K562 (cell line): ENCODE results near the gene RMND5B. TPM values are rescaled to one million over a fixed set of nuclear protein-coding genes. Genes with fewer than 3 reads are reported as not detected.
A peak's percentile ranks its signal among the peaks of the same experiment; 100 is the strongest.

Experiments used
- ATAC-seq: fragments of 200-7000 bp; cut with Tn5 transposase; 3 replicates; pipeline ENCODE4 v1.9.1; 2020; ENCODE audit warnings: moderate library complexity
- BruUV-seq: library from RNA; stranded (reverse); fragments of 400-500 nt; replicated peaks from 2 replicates; lab custom pipeline; 2021; lab: Mats Ljungman, UMichigan
- CTCF ChIA-PET: fragments of 300-600 bp; formaldehyde crosslinking; extraction: SDS; loops from one replicate; lab custom pipeline; 2021; ENCODE audit warnings: low intra/inter-chr PET ratio; lab: Yijun Ruan, JAX
- POLR2A ChIA-PET: fragments of 300-600, 350-650 bp; sonication (Branson Sonifier 250); formaldehyde crosslinking; extraction: SDS; loops from one replicate; lab custom pipeline; 2021; ENCODE audit warnings: antibody characterized with exemption, inconsistent platforms; lab: Yijun Ruan, JAX
- DNase-seq, 4 experiments: peaks; one replicate each; pipeline versions ENCODE4 v3.0.0 to v3.0.0-alpha.2; 2011 to 2018; ENCODE audit warnings: low spot score in 3 of 4, mixed read lengths in 3 of 4; ENCODE audit errors: extremely low read depth in 1 of 4
- FAIRE-seq: peaks from 2 replicates; lab custom pipeline; 2011; peaks lifted over from hg19 to GRCh38; lab: Jason Lieb, UNC
- H2AFZ ChIP-seq: 2 replicates; pipeline ENCODE4 v1.6.0; 2011; ENCODE audit warnings: low read depth, low read length, control low read depth, inconsistent platforms
- H3K27ac ChIP-seq: fragments of 200-600 bp; 3 replicates; pipeline ENCODE4 v1.8.0; 2011; ENCODE audit warnings: low read depth, mild to moderate bottlenecking, control low read depth, inconsistent platforms, low read length, moderate library complexity, mixed read lengths; ENCODE audit errors: extremely low read depth
- H3K27me3 ChIP-seq, 2 experiments: fragments of 300-600 bp in 1 of 2; 2 replicates in 1 of 2; 3 replicates in 1 of 2; pipeline versions ENCODE4 v1.6.0 to v1.8.0; 2011; ENCODE audit warnings: inconsistent platforms in 2 of 2, low read length in 2 of 2, mild to moderate bottlenecking in 1 of 2, mixed read lengths in 1 of 2, moderate library complexity in 1 of 2; ENCODE audit not compliant: control insufficient read depth in 2 of 2, insufficient read depth in 2 of 2
- H3K36me3 ChIP-seq: fragments of 300-600 bp; 3 replicates; pipeline ENCODE4 v1.8.0; 2011; ENCODE audit warnings: mild to moderate bottlenecking, low read length, inconsistent platforms; ENCODE audit not compliant: control insufficient read depth, insufficient read depth
- H3K4me1 ChIP-seq, 2 experiments: fragments of 200-600 bp in 1 of 2; replicated peaks in 1 of 2; 2 replicates in 1 of 2; 3 replicates in 1 of 2; pipeline versions ENCODE4 v1.5.1 to v1.8.0; 2011; ENCODE audit warnings: inconsistent platforms in 2 of 2, low read length in 2 of 2, mild to moderate bottlenecking in 1 of 2, mixed read lengths in 1 of 2, moderate library complexity in 1 of 2; ENCODE audit not compliant: control insufficient read depth in 2 of 2, insufficient read depth in 2 of 2
- H3K4me2 ChIP-seq: 2 replicates; pipeline ENCODE4 v1.6.1; 2011; ENCODE audit warnings: low read length, control low read depth, inconsistent platforms, mixed read lengths; ENCODE audit not compliant: insufficient read depth
- H3K4me3 ChIP-seq: fragments of 200-600 bp; sonication (generic), shearing (Covaris generic); 2 replicates; pipeline ENCODE4 v1.5.1; 2016; ENCODE audit warnings: control low read depth, inconsistent platforms
- H3K79me2 ChIP-seq: fragments of 200-600 bp; 3 replicates; pipeline ENCODE4 v1.8.0; 2011; ENCODE audit warnings: low read length, inconsistent platforms; ENCODE audit not compliant: control insufficient read depth, insufficient read depth
- H3K9ac ChIP-seq, 2 experiments: 2 replicates each; pipeline versions ENCODE4 v1.6.0 to v1.6.1; 2011; ENCODE audit warnings: low read depth in 2 of 2, low read length in 2 of 2, control low read depth in 1 of 2, inconsistent platforms in 1 of 2, mild to moderate bottlenecking in 1 of 2, mixed read lengths in 1 of 2; ENCODE audit not compliant: insufficient read depth in 1 of 2
- H3K9me1 ChIP-seq: one replicate; pipeline ENCODE4 v1.6.0; 2011; ENCODE audit warnings: inconsistent platforms, mild to moderate bottlenecking, low read length, moderate library complexity; ENCODE audit not compliant: control insufficient read depth, insufficient read depth
- H3K9me3 ChIP-seq: replicated peaks from 2 replicates; pipeline ENCODE4 v1.5.1; 2011; ENCODE audit warnings: low read depth, low read length, inconsistent platforms; ENCODE audit not compliant: control insufficient read depth, insufficient read depth
- H4K20me1 ChIP-seq: replicated peaks from 2 replicates; pipeline ENCODE4 v1.6.1; 2011; ENCODE audit warnings: low read length, inconsistent platforms, mixed read lengths; ENCODE audit not compliant: control insufficient read depth, insufficient read depth
- ARID1B ChIP-seq: fragments of 450-650 bp; IDR thresholded peaks from 2 replicates; pipeline ENCODE4 v1.6.1; 2016; ENCODE audit warnings: antibody characterized with exemption, mild to moderate bottlenecking, inconsistent platforms
- DACH1 ChIP-seq: fragments of 450-650 bp; IDR thresholded peaks from 2 replicates; pipeline ENCODE4 v1.6.1; 2018; ENCODE audit not compliant: partially characterized antibody
- DIDO1 ChIP-seq: fragments of 450-650 bp; IDR thresholded peaks from 2 replicates; pipeline ENCODE4 v1.6.1; 2016; ENCODE audit warnings: low read depth, missing biosample characterization, missing genetic modification characterization
- ERF ChIP-seq: fragments of 450-650 bp; formaldehyde crosslinking; IDR thresholded peaks from 2 replicates; pipeline ENCODE4 v1.4.0; 2020; ENCODE audit warnings: mild to moderate bottlenecking, mixed read lengths
- KLF6 ChIP-seq: fragments of 250-450 bp; sonication (Bioruptor Pico); IDR thresholded peaks from 2 replicates; pipeline ENCODE4 v1.4.0; 2020; ENCODE audit warnings: mild to moderate bottlenecking, moderate library complexity, borderline replicate concordance
- MECOM ChIP-seq: fragments of 250-450 bp; sonication (Bioruptor Pico); IDR thresholded peaks from 2 replicates; pipeline ENCODE4 v1.8.0; 2022; ENCODE audit warnings: inconsistent platforms
- NUFIP1 ChIP-seq: fragments of 450-650 bp; IDR thresholded peaks from 2 replicates; pipeline ENCODE4 v1.6.1; 2018; ENCODE audit not compliant: partially characterized antibody
- PCBP2 ChIP-seq: fragments of 200-400 bp; formaldehyde crosslinking; IDR thresholded peaks from 2 replicates; pipeline ENCODE4 v1.6.1; 2018; ENCODE audit warnings: low read length, low read depth, mild to moderate bottlenecking, moderate library complexity; ENCODE audit not compliant: poor library complexity, severe bottlenecking
- PHB ChIP-seq: fragments of 250-450 bp; sonication (Bioruptor Pico); IDR thresholded peaks from 2 replicates; pipeline ENCODE4 v1.5.0; 2021
- SMAD2 ChIP-seq: fragments of 150-350 bp; IDR thresholded peaks from 2 replicates; pipeline ENCODE4 v1.6.1; 2014; ENCODE audit warnings: low read depth, mild to moderate bottlenecking, low read length
- SMC3 ChIP-seq: conservative IDR thresholded peaks from 2 replicates; pipeline ENCODE4 v1.6.1; 2011; ENCODE audit warnings: low read depth, low read length, improper control_type of control experiment; ENCODE audit not compliant: insufficient read depth
- TAF7 ChIP-seq: fragments of 450-650 bp; IDR thresholded peaks from 2 replicates; pipeline ENCODE4 v1.6.1; 2016; ENCODE audit warnings: missing genetic modification characterization, missing compliant biosample characterization
- ZBTB7A ChIP-seq: IDR thresholded peaks from 2 replicates; pipeline ENCODE4 v1.6.1; 2011; ENCODE audit warnings: low read depth, mild to moderate bottlenecking, low read length, moderate library complexity, borderline replicate concordance; ENCODE audit not compliant: control insufficient read depth
- ZFP36 ChIP-seq: fragments of 150-350 bp; IDR thresholded peaks from 2 replicates; pipeline ENCODE4 v1.6.1; 2018; ENCODE audit warnings: low read length, low read depth; ENCODE audit not compliant: partially characterized antibody
- ZNF584 ChIP-seq: fragments of 200-800 bp; sonication (Bioruptor generic); IDR thresholded peaks from 2 replicates; pipeline ENCODE4 v1.6.1; 2016; ENCODE audit warnings: low read depth, mild to moderate bottlenecking, missing genetic modification characterization, missing compliant biosample characterization
- WGBS: fragments of 100-300 bp; shearing (Covaris generic); methylation state at CpG from one replicate; pipeline ENCODE4 v1.1.6; 2016; ENCODE audit warnings: low coverage, mixed read lengths; ENCODE audit not compliant: insufficient coverage; ENCODE audit errors: missing lambda C conversion rate; 5-methylcytosine and 5-hydroxymethylcytosine counted together
- in situ Hi-C: fragments of 300-500 bp; cut with MboI; formaldehyde crosslinking; loops from 4 replicates; pipeline ENCODE4 v1.15.0; 2018; ENCODE audit warnings: inconsistent platforms, mixed read lengths
- intact Hi-C: fragments of 100-400 bp; cut with micrococcal nuclease; formaldehyde crosslinking; loops from 2 replicates; pipeline ENCODE4 v1.14.2; 2022
- polyA plus RNA-seq, 8 experiments: library from polyadenylated mRNA; depleted of rRNA in 4 of 8; stranded (reverse) in 5 of 8; unstranded in 3 of 8; fragments of >200 nt; fragmentation: Nextera tagmentation in 2 of 8; fragmentation: Illumina TruSeq in 1 of 8; extraction: Ambion mirVana in 2 of 8; extraction: Trizol in 1 of 8; gene quantifications; 2 replicates each; pipeline versions ENCODE4 v1.2.1 to v1.2.3, GENCODE V29; 2011 to 2014; ENCODE audit warnings: inconsistent platforms in 1 of 8, missing spikeins in 1 of 8
- total RNA-seq, 7 experiments: library from RNA; depleted of rRNA in 6 of 7; stranded (reverse); fragments of >200 nt in 6 of 7; fragmentation: Illumina TruSeq in 2 of 7; extraction: Trizol in 2 of 7; gene quantifications; 2 replicates each; pipeline versions ENCODE4 v1.2.1 to v1.2.3, GENCODE V29; 2011 to 2021; ENCODE audit warnings: low replicate concordance in 1 of 7
- TF ChIP-seq, protein P1 (sequence below), 2 experiments: fragments of 150-350 bp in 1 of 2; IDR thresholded peaks; 2 replicates each; pipeline ENCODE4 v1.6.1; 2012 to 2016; ENCODE audit warnings: low read depth in 2 of 2, low read length in 2 of 2, mild to moderate bottlenecking in 1 of 2, moderate library complexity in 1 of 2
- TF ChIP-seq, protein P2 (sequence below): conservative IDR thresholded peaks from 2 replicates; pipeline ENCODE4 v1.6.1; 2011; ENCODE audit warnings: low read depth, mild to moderate bottlenecking, low read length; ENCODE audit not compliant: control insufficient read depth
- TF ChIP-seq, protein P3 (sequence below): sonication (generic); formaldehyde crosslinking; IDR thresholded peaks from 2 replicates; pipeline ENCODE4 v1.8.0; 2022; ENCODE audit warnings: mild to moderate bottlenecking, missing genetic modification reagents

RMND5B gene
- total and polyA plus RNA-seq, 9 of the 15 experiments (the other 6 are each of a cell fraction or from before 2014, with no cell fraction given) = 2.6 to 57.0 (median 28.3) TPM

DNA sequence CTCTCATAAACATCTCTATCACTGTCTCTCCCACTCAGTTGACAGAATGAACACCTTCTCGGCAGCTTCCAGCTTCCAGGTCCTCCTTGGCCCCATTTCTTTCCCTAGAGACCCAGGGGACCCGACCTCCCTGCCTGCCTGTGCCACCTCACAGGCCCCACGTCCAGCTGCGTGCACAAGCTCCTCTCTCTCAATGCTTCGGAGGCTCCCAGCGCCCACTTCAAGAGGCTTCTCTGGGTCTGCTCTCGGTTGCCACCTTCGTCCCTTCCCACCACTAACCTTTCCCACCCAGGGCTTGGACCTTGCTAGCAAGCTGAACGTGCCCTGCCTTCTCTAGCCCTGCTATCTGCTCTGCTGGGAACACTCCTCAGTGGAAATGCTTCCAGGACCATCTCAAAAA lies 20.3 kb upstream of the RMND5B start:
- intact Hi-C loops = loop anchor here (5.0 kb wide), 1 partner anchor 42 kb away; the partner anchor contains the start of gene NHP2
- FAIRE-seq (no peak), DNase-seq (no peak), ATAC-seq (no peak)
- Histone ChIP-seq H3K9me3 (no peaks in the 10 kb centered on the region), H3K79me2 (peaks cover 18% of the 10 kb centered on the region), H3K4me3 (no peak overlapping the region), H2AFZ (peak overlapping the region; percentile 45; the same call in 1 of the 2 replicates), H3K27ac (no peak overlapping the region), H3K9ac (peak overlapping the region in 1 of 2 experiments; percentile 56; a peak in 1 of 4 replicates), H3K4me1 (peaks cover 19 to 35% of the 10 kb centered on the region in 2 experiments; a peak in 4 of 5 replicates), H3K4me2 (no peak overlapping the region), H3K9me1 (peaks cover 3% of the 10 kb centered on the region), H4K20me1 (peaks cover 8% of the 10 kb centered on the region; the same call in 1 of the 2 replicates), H3K36me3 (no peaks in the 10 kb centered on the region), H3K27me3 (no peaks in the 10 kb centered on the region)
- in situ Hi-C loops = no loop called here
- BruUV-seq = no TSS peak
- 44% methylated on average over 9 of the region's 9 CpGs for WGBS
- ChIA-PET POLR2A (interaction anchor here (0.8 to 0.9 kb wide), 2 partner anchors 11 to 13 kb away, joined by 4 to 6 read pairs; no protein-coding TSS in a partner anchor), CTCF (no interaction called here)
- TF ChIP-seq NUFIP1 (no peak), ZBTB7A (no peak), PCBP2 (no peak), PHB (CRISPR knock-in tag) (no peak), KLF6 (CRISPR knock-in tag) (no peak), DACH1 (no peak), ERF (CRISPR knock-in tag) (no peak), MECOM (CRISPR knock-in tag) (no peak), TAF7 (no peak), SMAD2 (no peak), DIDO1 (tag) (no peak), ZNF584 (no peak), SMC3 (no peak), ZFP36 (no peak), ARID1B (no peak)
- TF ChIP-seq, protein P1, sequence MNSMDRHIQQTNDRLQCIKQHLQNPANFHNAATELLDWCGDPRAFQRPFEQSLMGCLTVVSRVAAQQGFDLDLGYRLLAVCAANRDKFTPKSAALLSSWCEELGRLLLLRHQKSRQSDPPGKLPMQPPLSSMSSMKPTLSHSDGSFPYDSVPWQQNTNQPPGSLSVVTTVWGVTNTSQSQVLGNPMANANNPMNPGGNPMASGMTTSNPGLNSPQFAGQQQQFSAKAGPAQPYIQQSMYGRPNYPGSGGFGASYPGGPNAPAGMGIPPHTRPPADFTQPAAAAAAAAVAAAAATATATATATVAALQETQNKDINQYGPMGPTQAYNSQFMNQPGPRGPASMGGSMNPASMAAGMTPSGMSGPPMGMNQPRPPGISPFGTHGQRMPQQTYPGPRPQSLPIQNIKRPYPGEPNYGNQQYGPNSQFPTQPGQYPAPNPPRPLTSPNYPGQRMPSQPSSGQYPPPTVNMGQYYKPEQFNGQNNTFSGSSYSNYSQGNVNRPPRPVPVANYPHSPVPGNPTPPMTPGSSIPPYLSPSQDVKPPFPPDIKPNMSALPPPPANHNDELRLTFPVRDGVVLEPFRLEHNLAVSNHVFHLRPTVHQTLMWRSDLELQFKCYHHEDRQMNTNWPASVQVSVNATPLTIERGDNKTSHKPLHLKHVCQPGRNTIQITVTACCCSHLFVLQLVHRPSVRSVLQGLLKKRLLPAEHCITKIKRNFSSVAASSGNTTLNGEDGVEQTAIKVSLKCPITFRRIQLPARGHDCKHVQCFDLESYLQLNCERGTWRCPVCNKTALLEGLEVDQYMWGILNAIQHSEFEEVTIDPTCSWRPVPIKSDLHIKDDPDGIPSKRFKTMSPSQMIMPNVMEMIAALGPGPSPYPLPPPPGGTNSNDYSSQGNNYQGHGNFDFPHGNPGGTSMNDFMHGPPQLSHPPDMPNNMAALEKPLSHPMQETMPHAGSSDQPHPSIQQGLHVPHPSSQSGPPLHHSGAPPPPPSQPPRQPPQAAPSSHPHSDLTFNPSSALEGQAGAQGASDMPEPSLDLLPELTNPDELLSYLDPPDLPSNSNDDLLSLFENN (IDR thresholded peaks at IDR 0.05; ENCODE audit: low read depth in 2 of 2, low read length in 2 of 2) = no peak
- TF ChIP-seq, protein P2, sequence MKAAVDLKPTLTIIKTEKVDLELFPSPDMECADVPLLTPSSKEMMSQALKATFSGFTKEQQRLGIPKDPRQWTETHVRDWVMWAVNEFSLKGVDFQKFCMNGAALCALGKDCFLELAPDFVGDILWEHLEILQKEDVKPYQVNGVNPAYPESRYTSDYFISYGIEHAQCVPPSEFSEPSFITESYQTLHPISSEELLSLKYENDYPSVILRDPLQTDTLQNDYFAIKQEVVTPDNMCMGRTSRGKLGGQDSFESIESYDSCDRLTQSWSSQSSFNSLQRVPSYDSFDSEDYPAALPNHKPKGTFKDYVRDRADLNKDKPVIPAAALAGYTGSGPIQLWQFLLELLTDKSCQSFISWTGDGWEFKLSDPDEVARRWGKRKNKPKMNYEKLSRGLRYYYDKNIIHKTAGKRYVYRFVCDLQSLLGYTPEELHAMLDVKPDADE = no peak
- TF ChIP-seq, protein P3, sequence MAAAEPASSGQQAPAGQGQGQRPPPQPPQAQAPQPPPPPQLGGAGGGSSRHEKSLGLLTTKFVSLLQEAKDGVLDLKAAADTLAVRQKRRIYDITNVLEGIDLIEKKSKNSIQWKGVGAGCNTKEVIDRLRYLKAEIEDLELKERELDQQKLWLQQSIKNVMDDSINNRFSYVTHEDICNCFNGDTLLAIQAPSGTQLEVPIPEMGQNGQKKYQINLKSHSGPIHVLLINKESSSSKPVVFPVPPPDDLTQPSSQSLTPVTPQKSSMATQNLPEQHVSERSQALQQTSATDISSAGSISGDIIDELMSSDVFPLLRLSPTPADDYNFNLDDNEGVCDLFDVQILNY (CRISPR knock-in tag) = no peak
